T1000 (cell line): ENCODE measurements around the gene EML4.
"Not testable (repeated sequence)": the region's sequence is repeated elsewhere in the genome, so short reads cannot be mapped to it uniquely, and the experiment has no call there.

Experiments
- DNase-seq: peaks from one replicate; lab custom pipeline; 2025; ENCODE audit warnings: mixed read lengths; lab: John Stamatoyannopoulos, UW

EML4 gene

GRCh38 chr2:42359304-42359964, 190.3 kb downstream of the EML4 start:
- DNase-seq: no peak

DNA sequence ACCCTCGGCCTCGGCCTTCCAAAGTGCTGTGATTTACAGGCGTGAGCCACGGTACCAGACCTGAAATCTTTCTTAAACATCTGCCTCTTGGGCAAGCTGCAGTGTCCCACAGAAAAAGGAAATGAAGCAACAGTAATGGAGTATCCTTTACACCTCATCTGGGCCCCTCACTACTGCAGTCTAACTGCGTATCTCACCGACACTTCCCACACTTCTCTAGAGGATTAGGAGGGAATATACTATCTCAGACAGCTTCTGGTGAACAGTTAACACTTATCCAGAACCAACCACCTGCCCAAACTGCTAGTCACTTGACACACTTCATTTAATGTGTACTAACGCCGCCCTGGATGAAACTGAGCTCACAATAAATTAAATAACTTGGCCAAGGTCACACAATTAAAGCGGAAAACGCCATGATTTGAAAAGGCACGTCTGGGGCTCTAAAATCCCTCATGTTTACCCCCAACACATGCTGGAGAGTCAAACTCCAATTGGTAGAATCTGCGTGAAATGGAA, 190.9 kb downstream of the EML4 start:
- no peak for DNase-seq

GRCh38 chr2:42360493-42360889, 191.3 kb downstream of the EML4 start:
- no peak for DNase-seq

DNA sequence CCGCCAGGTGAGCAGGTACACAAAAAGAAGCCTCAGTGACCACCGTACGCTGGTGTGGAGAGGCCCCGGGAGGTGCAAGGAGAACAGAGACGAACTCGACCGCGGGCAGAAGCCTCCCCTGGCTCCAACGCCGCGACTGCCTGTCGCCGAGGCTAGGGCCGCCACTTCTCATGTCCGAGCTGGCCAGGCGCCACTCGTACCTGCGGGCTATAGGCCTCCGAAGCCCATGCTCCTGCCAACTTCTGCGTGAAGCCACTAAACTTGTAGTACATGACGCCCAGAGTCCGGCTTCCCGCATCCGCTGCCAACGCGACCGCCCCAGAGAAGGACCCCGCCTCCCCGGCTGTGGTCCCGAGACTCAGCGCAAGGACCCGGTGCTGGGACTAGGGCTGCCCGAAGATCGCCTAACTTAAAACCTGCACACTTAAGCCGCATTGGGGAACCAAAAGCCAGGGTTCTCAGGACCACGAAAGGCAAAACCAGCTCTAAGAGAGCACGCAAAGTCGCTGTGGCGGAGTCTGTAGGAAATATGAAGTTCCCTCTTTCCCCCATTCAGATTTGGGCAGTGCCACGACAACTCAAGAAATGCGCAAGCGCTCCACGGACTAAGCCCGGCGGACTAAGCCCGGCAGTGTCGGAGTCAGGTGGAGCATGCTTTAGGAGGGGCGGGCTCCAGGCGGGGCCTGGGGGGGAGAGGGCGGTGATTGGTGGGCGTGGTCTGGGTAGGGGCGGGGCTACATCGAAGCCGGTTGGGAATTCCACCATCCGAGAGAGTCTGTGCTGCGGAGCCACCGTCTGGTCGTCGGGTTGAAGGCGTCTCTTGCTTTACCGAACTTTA, 192.0 kb downstream of the EML4 start, which contains the start of gene COX7A2L:
Gene COX7A2L, minus strand, starts transcription at position 328 of the 838 bp plus-strand sequence. Its CDS starts 56 bp downstream, at position 272.
- peak; percentile 93 for DNase-seq

- no peak for DNase-seq
Observed at GRCh38 chr2:42361728-42362283, 192.7 kb downstream of the EML4 start.

- DNase-seq: no peak
Observed at GRCh38 chr2:42363413-42363812, 194.3 kb downstream of the EML4 start.

GRCh38 chr2:42364658-42365057, 195.5 kb downstream of the EML4 start:
- no peak for DNase-seq

DNA sequence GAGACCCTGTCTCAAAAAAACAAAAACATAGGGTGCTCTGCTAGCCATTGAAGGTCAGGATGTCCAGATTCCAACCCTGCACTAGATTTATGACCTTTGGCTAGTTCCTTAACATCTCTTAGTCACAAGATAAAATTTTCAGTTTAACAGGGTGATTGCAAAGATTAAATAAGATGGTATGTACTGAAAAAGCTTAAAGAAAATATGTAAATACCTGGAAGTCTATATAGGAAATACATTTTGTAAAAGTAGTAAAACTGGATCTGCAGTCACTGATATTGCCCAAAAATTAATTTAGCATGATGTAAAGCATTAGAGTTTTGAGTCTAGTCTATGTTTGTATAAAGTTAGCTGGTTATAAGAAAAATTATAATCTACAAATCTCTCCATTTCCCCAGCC, 197.3 kb downstream of the EML4 start:
- no peak for DNase-seq

DNA sequence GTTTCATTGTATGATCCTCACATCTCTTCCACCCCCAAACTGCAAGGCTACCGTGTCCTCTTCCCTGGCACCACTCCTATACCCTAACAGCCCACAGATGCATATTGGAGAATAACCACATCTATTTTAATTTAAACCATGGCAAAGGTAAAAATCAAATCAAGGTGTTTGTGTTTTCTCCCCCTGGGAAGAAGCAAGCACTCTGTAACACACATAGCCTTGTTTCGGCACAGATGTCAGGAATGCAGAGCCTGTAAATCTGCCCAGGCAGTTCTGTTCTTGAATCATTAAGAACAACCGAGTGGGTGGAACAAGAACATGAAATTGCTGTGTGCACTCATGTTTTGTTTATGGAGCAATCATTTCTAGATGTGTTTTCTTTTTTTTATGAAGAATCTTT, 198.7 kb downstream of the EML4 start:
- no peak for DNase-seq

- DNase-seq: no peak
Observed at GRCh38 chr2:42368817-42369531, 199.8 kb downstream of the EML4 start.

- no peak for DNase-seq
Observed at GRCh38 chr2:42369532-42370229, 200.5 kb downstream of the EML4 start.

- DNase-seq: no peak
Observed at GRCh38 chr2:42371611-42372473, 202.7 kb downstream of the EML4 start.

- DNase-seq: no peak
Observed at GRCh38 chr2:42372474-42373200, 203.5 kb downstream of the EML4 start.

GRCh38 chr2:42376758-42377157, 207.6 kb downstream of the EML4 start:
- DNase-seq: no peak

GRCh38 chr2:42378415-42378814, 209.3 kb downstream of the EML4 start:
- DNase-seq: no peak

DNA sequence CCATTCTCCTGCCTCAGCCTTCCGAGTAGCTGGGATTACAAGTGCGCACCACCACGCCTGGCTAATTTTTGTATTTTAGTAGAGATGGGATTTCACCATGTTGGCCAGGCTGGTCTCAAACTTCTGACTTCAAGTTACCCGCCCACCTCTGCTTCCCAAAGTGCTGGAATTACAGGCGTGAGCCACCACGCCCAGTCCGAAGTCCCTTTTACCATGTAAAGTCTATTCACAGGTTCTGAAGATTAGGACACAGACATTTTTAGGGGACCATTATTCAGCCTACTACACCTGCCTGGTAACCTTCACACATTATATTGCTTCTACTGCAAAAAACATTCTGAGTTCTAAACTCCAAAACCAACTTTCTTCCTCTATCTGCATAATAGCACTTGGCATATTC, 210.9 kb downstream of the EML4 start:
- DNase-seq: not testable (repeated sequence)

DNA sequence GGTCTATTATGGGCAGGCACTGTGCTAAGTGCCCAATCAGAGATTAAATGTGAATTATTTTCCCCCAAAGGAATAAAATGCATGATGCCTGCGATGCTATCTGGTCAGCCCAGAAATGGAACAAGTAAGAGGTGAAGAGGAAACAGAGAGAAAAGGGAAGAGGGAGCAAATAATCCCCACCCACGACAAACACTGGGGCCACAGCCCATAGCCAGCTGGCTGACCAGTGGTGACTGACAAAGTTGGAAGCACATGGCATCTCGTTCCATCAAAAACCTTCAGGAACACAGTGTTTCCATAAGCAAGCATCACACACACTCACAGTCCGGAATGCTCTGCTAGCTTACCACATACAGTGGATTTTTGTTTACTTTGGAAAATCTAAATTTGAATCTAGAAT, 213.0 kb downstream of the EML4 start:
- no peak for DNase-seq
